Neural progenitor cell (in vitro differentiated cells): Measurements from ENCODE around the gene FMN1. TPM values are rescaled to one million over a fixed set of nuclear protein-coding genes. Genes with fewer than 3 reads are reported as not detected.
A peak's percentile ranks its signal among the peaks of the same experiment; 100 is the strongest.

Experiments used
- DNase-seq: peaks from one replicate; pipeline ENCODE4 v3.0.0-alpha.2; 2016; ENCODE audit warnings: low spot score
- H2AFZ ChIP-seq: fragments of 200-600 bp; sonication (generic); replicated peaks from 2 replicates; pipeline ENCODE4 v1.6.1; 2016; ENCODE audit warnings: antibody characterized with exemption
- H3F3A ChIP-seq: fragments of 200-600 bp; sonication (generic); 2 replicates; pipeline ENCODE4 v1.6.1; 2016; ENCODE audit warnings: antibody characterized with exemption, low read depth
- H3K27ac ChIP-seq: fragments of 200-600 bp; sonication (generic); 2 replicates; pipeline ENCODE4 v1.5.1; 2016; ENCODE audit warnings: mild to moderate bottlenecking
- H3K27me3 ChIP-seq: fragments of 200-600 bp; sonication (generic); 2 replicates; pipeline ENCODE4 v1.6.1; 2016; ENCODE audit warnings: mild to moderate bottlenecking, moderate library complexity
- H3K36me3 ChIP-seq: fragments of 200-600 bp; sonication (generic); 2 replicates; pipeline ENCODE4 v1.5.1; 2016
- H3K4me1 ChIP-seq: fragments of 200-600 bp; sonication (generic); 2 replicates; pipeline ENCODE4 v1.6.1; 2016; ENCODE audit warnings: mixed run types
- H3K4me2 ChIP-seq: fragments of 200-600 bp; sonication (generic); 2 replicates; pipeline ENCODE4 v1.6.1; 2016
- H3K4me3 ChIP-seq: fragments of 200-600 bp; sonication (generic); 2 replicates; pipeline ENCODE4 v1.5.1; 2016
- H3K79me2 ChIP-seq: fragments of 200-600 bp; sonication (generic); 2 replicates; pipeline ENCODE4 v1.6.1; 2016; ENCODE audit warnings: low read depth
- H3K9ac ChIP-seq: fragments of 200-600 bp; sonication (generic); 2 replicates; pipeline ENCODE4 v1.6.1; 2016
- H3K9me3 ChIP-seq: fragments of 200-600 bp; sonication (generic); 2 replicates; pipeline ENCODE4 v1.5.1; 2016; ENCODE audit warnings: low read depth
- H4K20me1 ChIP-seq: fragments of 200-600 bp; sonication (generic); 2 replicates; pipeline ENCODE4 v1.6.1; 2016; ENCODE audit warnings: low read depth
- H3K27ac Mint-ChIP-seq: 3 replicates; pipeline ENCODE4 v1.8.0; 2021; ENCODE audit warnings: mixed read lengths
- H3K27me3 Mint-ChIP-seq: 2 replicates; pipeline ENCODE4 v1.8.0; 2022; ENCODE audit warnings: low read depth, mild to moderate bottlenecking, inconsistent platforms, moderate library complexity, mixed read lengths; ENCODE audit not compliant: insufficient read depth
- H3K36me3 Mint-ChIP-seq: 3 replicates; pipeline ENCODE4 v1.8.0; 2021; ENCODE audit warnings: mixed read lengths
- H3K4me1 Mint-ChIP-seq: 3 replicates; pipeline ENCODE4 v1.8.0; 2021; ENCODE audit warnings: mixed read lengths
- H3K4me3 Mint-ChIP-seq: 3 replicates; pipeline ENCODE4 v1.8.0; 2021; ENCODE audit warnings: mild to moderate bottlenecking, moderate library complexity, mixed read lengths
- H3K9me3 Mint-ChIP-seq: 3 replicates; pipeline ENCODE4 v1.8.0; 2020; ENCODE audit warnings: mixed read lengths
- CTCF ChIP-seq: fragments of 200-600 bp; sonication (generic); IDR thresholded peaks from 2 replicates; pipeline ENCODE4 v1.5.1; 2017; ENCODE audit warnings: antibody characterized with exemption, mild to moderate bottlenecking
- EZH2 ChIP-seq: fragments of 200-600 bp; sonication (generic); IDR thresholded peaks from 2 replicates; pipeline ENCODE4 v1.6.1; 2017; ENCODE audit warnings: antibody characterized with exemption, mild to moderate bottlenecking, moderate library complexity
- EZH2phosphoT487 ChIP-seq: fragments of 200-600 bp; sonication (generic); IDR thresholded peaks from 2 replicates; pipeline ENCODE4 v1.6.1; 2017; ENCODE audit warnings: antibody characterized with exemption
- total RNA-seq: library from RNA; depleted of rRNA; stranded (reverse); fragments of >200 nt; gene quantifications from 2 replicates; pipeline ENCODE4 v1.2.3, GENCODE V29; 2015; ENCODE audit warnings: low replicate concordance

FMN1 gene
- total RNA-seq, 1 donor from 2014 or later: 5.7 TPM

- Histone ChIP-seq H3K36me3 (no peaks in the 10 kb centered on the region), H3K27ac (no peak overlapping the region), H3K9me3 (no peaks in the 10 kb centered on the region), H3K27me3 (no peaks in the 10 kb centered on the region), H3K9ac (no peak overlapping the region), H3K4me2 (no peak overlapping the region), H4K20me1 (no peaks in the 10 kb centered on the region), H3F3A (no peaks in the 10 kb centered on the region), H3K79me2 (no peaks in the 10 kb centered on the region), H2AFZ (no peak overlapping the region), H3K4me3 (no peak overlapping the region), H3K4me1 (peaks cover 10% of the 10 kb centered on the region)
- no peak for TF ChIP-seq EZH2
- no peak for TF ChIP-seq CTCF
- TF ChIP-seq EZH2phosphoT487: no peak
- H3K27me3 Mint-ChIP-seq: no peaks in the 10 kb centered on the region
- peaks cover 4% of the 10 kb centered on the region for H3K36me3 Mint-ChIP-seq
- DNase-seq: peak; percentile 39
- H3K9me3 Mint-ChIP-seq: no peaks in the 10 kb centered on the region
- H3K4me1 Mint-ChIP-seq: peaks cover 7% of the 10 kb centered on the region
- no peak overlapping the region for H3K4me3 Mint-ChIP-seq
- no peak overlapping the region for H3K27ac Mint-ChIP-seq
Observed at GRCh38 chr15:32831485-32831884, 363.0 kb downstream of the FMN1 start.

- no peaks in the 10 kb centered on the region for H3K27me3 Mint-ChIP-seq
Observed at GRCh38 chr15:32830241-32830640, 364.3 kb downstream of the FMN1 start.

GRCh38 chr15:32829436-32829835, 365.1 kb downstream of the FMN1 start:
- Histone ChIP-seq H3K27ac (no peak overlapping the region), H4K20me1 (no peaks in the 10 kb centered on the region), H3K27me3 (no peaks in the 10 kb centered on the region), H3K4me2 (no peak overlapping the region), H3K9ac (no peak overlapping the region), H3F3A (no peaks in the 10 kb centered on the region), H2AFZ (no peak overlapping the region), H3K79me2 (no peaks in the 10 kb centered on the region), H3K4me1 (peaks cover 4% of the 10 kb centered on the region), H3K36me3 (no peaks in the 10 kb centered on the region), H3K4me3 (no peak overlapping the region), H3K9me3 (no peaks in the 10 kb centered on the region)
- Mint-ChIP-seq H3K4me3 (no peak overlapping the region), H3K9me3 (no peaks in the 10 kb centered on the region), H3K36me3 (peaks cover 2% of the 10 kb centered on the region), H3K27me3 (no peaks in the 10 kb centered on the region), H3K4me1 (peaks cover 7% of the 10 kb centered on the region), H3K27ac (no peak overlapping the region)
- no peak for DNase-seq
- TF ChIP-seq CTCF (no peak), EZH2 (no peak), EZH2phosphoT487 (no peak)

More at GRCh38 chr15:32830241-32830640, 364.3 kb downstream of the FMN1 start:
- Histone ChIP-seq H3K79me2 (no peaks in the 10 kb centered on the region), H3K4me1 (peaks cover 10% of the 10 kb centered on the region), H3K4me2 (no peak overlapping the region), H3K27me3 (no peaks in the 10 kb centered on the region), H4K20me1 (no peaks in the 10 kb centered on the region), H3K9ac (no peak overlapping the region), H2AFZ (no peak overlapping the region), H3K36me3 (no peaks in the 10 kb centered on the region), H3K9me3 (no peaks in the 10 kb centered on the region), H3F3A (no peaks in the 10 kb centered on the region), H3K27ac (no peak overlapping the region), H3K4me3 (no peak overlapping the region)
- H3K9me3 Mint-ChIP-seq: no peaks in the 10 kb centered on the region
- H3K4me3 Mint-ChIP-seq: no peak overlapping the region
- TF ChIP-seq EZH2phosphoT487 (no peak), CTCF (no peak), EZH2 (no peak)
- no peak overlapping the region for H3K27ac Mint-ChIP-seq
- H3K36me3 Mint-ChIP-seq: peaks cover 2% of the 10 kb centered on the region
- DNase-seq: no peak
- H3K4me1 Mint-ChIP-seq: peaks cover 7% of the 10 kb centered on the region
